Natural killer cell (primary cell): ENCODE data around the gene FALEC. TPM values are rescaled to one million over a fixed set of nuclear protein-coding genes. Genes with fewer than 3 reads are reported as not detected.

Experiments
- ATAC-seq, 3 donors: fragments of 150-1000 bp in 2 of 3; fragments of 200-7000 bp in 1 of 3; cut with Tn5 transposase; 1 replicate in 1 of 3; 2 replicates in 2 of 3; pipeline ENCODE4 v1.10.0; 2021; ENCODE audit warnings: mild to moderate bottlenecking in 2 of 3, moderate library complexity in 2 of 3
- DNase-seq, 2 donors: peaks; one replicate each; pipeline versions ENCODE4 v3.0.0 to v3.0.0-alpha.2; 2013 to 2021; ENCODE audit warnings: mixed read lengths in 1 of 2
- H3K27ac ChIP-seq: one replicate; pipeline ENCODE4 v1.5.1; 2013; ENCODE audit warnings: mild to moderate bottlenecking, low read length
- H3K27me3 ChIP-seq: one replicate; pipeline ENCODE4 v1.6.1; 2013; ENCODE audit warnings: low read length; ENCODE audit not compliant: control insufficient read depth, insufficient read depth
- H3K36me3 ChIP-seq: one replicate; pipeline ENCODE4 v1.6.1; 2013; ENCODE audit warnings: low read length; ENCODE audit not compliant: control insufficient read depth, insufficient read depth
- H3K4me1 ChIP-seq: one replicate; pipeline ENCODE4 v1.6.1; 2013; ENCODE audit warnings: low read length; ENCODE audit not compliant: control insufficient read depth, insufficient read depth
- H3K4me3 ChIP-seq: one replicate; pipeline ENCODE4 v1.5.1; 2013; ENCODE audit warnings: low read length
- H3K9me3 ChIP-seq: one replicate; pipeline ENCODE4 v1.6.1; 2013; ENCODE audit warnings: low read length; ENCODE audit not compliant: control insufficient read depth, insufficient read depth
- H3K27ac Mint-ChIP-seq, 2 donors: one replicate each; pipeline ENCODE4 v1.8.0; 2022; ENCODE audit warnings: mild to moderate bottlenecking in 2 of 2, mixed read lengths in 2 of 2, moderate library complexity in 1 of 2
- H3K27me3 Mint-ChIP-seq, 2 donors: one replicate each; pipeline ENCODE4 v1.8.0; 2022; ENCODE audit warnings: low read depth in 2 of 2, mixed read lengths in 2 of 2
- H3K36me3 Mint-ChIP-seq: one replicate; pipeline ENCODE4 v1.8.0; 2022; ENCODE audit warnings: mixed read lengths
- H3K4me1 Mint-ChIP-seq, 2 donors: one replicate each; pipeline ENCODE4 v1.8.0; 2022; ENCODE audit warnings: mixed read lengths in 2 of 2
- H3K4me3 Mint-ChIP-seq: one replicate; pipeline ENCODE4 v1.8.0; 2022; ENCODE audit warnings: mild to moderate bottlenecking, moderate library complexity, mixed read lengths
- H3K9me3 Mint-ChIP-seq, 2 donors: one replicate each; pipeline ENCODE4 v1.8.0; 2022; ENCODE audit warnings: mixed read lengths in 2 of 2
- CTCF ChIP-seq: fragments of 200-600 bp; IDR thresholded peaks from one replicate; pipeline ENCODE4 v1.8.0; 2022; ENCODE audit warnings: antibody characterized with exemption
- WGBS: methylation state at CpG from one replicate; pipeline ENCODE4 v1.1.7; 2013; ENCODE audit warnings: missing lambda C conversion rate; ENCODE audit not compliant: insufficient coverage; 5-methylcytosine and 5-hydroxymethylcytosine counted together
- intact Hi-C: fragments of 100-400 bp; cut with micrococcal nuclease; formaldehyde crosslinking; loops from one replicate; pipeline ENCODE4 v1.14.2; 2022
- total RNA-seq, 4 donors: library from RNA; stranded (reverse); fragments of 120-200 nt in 1 of 4; gene quantifications; one replicate each; pipeline versions ENCODE4 v1.2.3 to v1.2.4, GENCODE V29; 2013 to 2022

The FALEC gene
- total RNA-seq, 3 donors from 2014 or later (not counting 1 experiment from before 2014, with no cell fraction given) = not detected

GRCh38 chr1:150561974-150562445 lies 46.5 kb downstream of the FALEC start:
- DNase-seq = peak; percentile 64 to 88
- Mint-ChIP-seq H3K36me3 (no peaks in the 10 kb centered on the region), H3K4me3 (peak overlapping the region; percentile 98), H3K4me1 (peaks cover 64 to 75% of the 10 kb centered on the region in 2 donors), H3K27ac (peak overlapping the region; percentile 98 to 99), H3K9me3 (no peaks in the 10 kb centered on the region), H3K27me3 (no peaks in the 10 kb centered on the region)
- peak overlapping the region; percentile 62 for H3K4me3 ChIP-seq
- H3K4me1 ChIP-seq = peaks cover 80% of the 10 kb centered on the region
- peak; percentile 37 to 70 (median 38) for ATAC-seq
- intact Hi-C loops = loop anchor here (1.0 to 10.0 kb wide), 8 partner anchors 59 to 595 kb away; partner anchors contain the start of genes ANP32E, CTSS, ENSA and GOLPH3L
- peak overlapping the region; percentile 95 for H3K27ac ChIP-seq
- H3K9me3 ChIP-seq = no peaks in the 10 kb centered on the region
- H3K36me3 ChIP-seq = no peaks in the 10 kb centered on the region
- WGBS = 0% methylated on average over 18 of the region's 18 CpGs
- no peaks in the 10 kb centered on the region for H3K27me3 ChIP-seq
- peak; percentile 10 for TF ChIP-seq CTCF

- DNase-seq = peak; percentile 60 to 89
- no peaks in the 10 kb centered on the region for H3K27me3 Mint-ChIP-seq
Measured at GRCh38 chr1:150562446-150563339, 47.1 kb downstream of the FALEC start.

GRCh38 chr1:150563340-150564038 lies 47.9 kb downstream of the FALEC start:
- H3K9me3 ChIP-seq = no peaks in the 10 kb centered on the region
- no peaks in the 10 kb centered on the region for H3K27me3 Mint-ChIP-seq
- WGBS = 6% methylated on average over 4 of the region's 4 CpGs
- peak overlapping the region; percentile 62 for H3K4me3 ChIP-seq
- DNase-seq = peak in 1 of 2 donors; percentile 90
- peaks cover 94% of the 10 kb centered on the region for H3K4me1 ChIP-seq
- peak overlapping the region; percentile 95 for H3K27ac ChIP-seq
- H3K4me1 Mint-ChIP-seq = peaks cover 79 to 83% of the 10 kb centered on the region in 2 donors
- intact Hi-C loops = loop anchor here (1.0 to 10.0 kb wide), 9 partner anchors 16 to 594 kb away; partner anchors contain the start of genes ANP32E, CTSS, ENSA and GOLPH3L
- ATAC-seq = peak; percentile 43 to 57 (median 48)
- H3K36me3 Mint-ChIP-seq = no peaks in the 10 kb centered on the region
- H3K27ac Mint-ChIP-seq = peak overlapping the region; percentile 98 to 99
- no peaks in the 10 kb centered on the region for H3K27me3 ChIP-seq
- H3K36me3 ChIP-seq = no peaks in the 10 kb centered on the region
- no peaks in the 10 kb centered on the region for H3K9me3 Mint-ChIP-seq
- H3K4me3 Mint-ChIP-seq = peak overlapping the region; percentile 98
- TF ChIP-seq CTCF = no peak

More at GRCh38 chr1:150562446-150563339, 47.1 kb downstream of the FALEC start:
- Mint-ChIP-seq H3K4me3 (peak overlapping the region; percentile 98), H3K36me3 (no peaks in the 10 kb centered on the region), H3K27ac (peak overlapping the region; percentile 98 to 99), H3K4me1 (peaks cover 71 to 78% of the 10 kb centered on the region in 2 donors), H3K9me3 (no peaks in the 10 kb centered on the region)
- Histone ChIP-seq H3K9me3 (no peaks in the 10 kb centered on the region), H3K4me3 (peak overlapping the region; percentile 62), H3K36me3 (no peaks in the 10 kb centered on the region), H3K27me3 (no peaks in the 10 kb centered on the region), H3K27ac (peak overlapping the region; percentile 95), H3K4me1 (peaks cover 86% of the 10 kb centered on the region)
- ATAC-seq = peak; percentile 27 to 32 (median 31)
- no peak for TF ChIP-seq CTCF
- 4% methylated on average over 4 of the region's 4 CpGs for WGBS
- intact Hi-C loops = loop anchor here (1.0 to 10.0 kb wide), 9 partner anchors 17 to 595 kb away; partner anchors contain the start of genes ANP32E, CTSS, ENSA and GOLPH3L
